Adrenal gland (tissue), 12 donors: ENCODE results near the gene CCL19. TPM values are rescaled to one million over a fixed set of nuclear protein-coding genes. Genes with fewer than 3 reads are reported as not detected.

Experiments
- DNase-seq, 7 donors: peaks; one replicate each; pipeline ENCODE4 v3.0.0-alpha.2; 2019 to 2020
- H3K27ac ChIP-seq, 5 donors: fragments of 200-600 bp; sonication (generic) in 4 of 5; 1 replicate in 3 of 5; 2 replicates in 2 of 5; pipeline versions ENCODE4 v1.5.1 to v1.8.0; 2016 to 2020; ENCODE audit warnings: mild to moderate bottlenecking in 1 of 5
- H3K27me3 ChIP-seq: fragments of 200-600 bp; 2 replicates; pipeline ENCODE4 v1.8.0; 2021
- H3K36me3 ChIP-seq, 2 donors: fragments of 200-600 bp; replicated peaks in 1 of 2; 1 replicate in 1 of 2; 2 replicates in 1 of 2; pipeline versions ENCODE4 v1.5.1 to v1.8.0; 2018 to 2022
- H3K4me1 ChIP-seq, 2 donors: fragments of 200-600 bp; replicated peaks in 1 of 2; 1 replicate in 1 of 2; 2 replicates in 1 of 2; pipeline versions ENCODE4 v1.5.1 to v1.8.0; 2018 to 2021
- H3K4me3 ChIP-seq, 4 donors: fragments of 200-600 bp; sonication (generic) in 3 of 4; one replicate each; pipeline ENCODE4 v1.5.1; 2016 to 2018
- H3K9me3 ChIP-seq, 3 donors: fragments of 200-600 bp; sonication (generic) in 1 of 3; replicated peaks in 1 of 3; 1 replicate in 2 of 3; 2 replicates in 1 of 3; pipeline versions ENCODE4 v1.5.1 to v1.8.0; 2016 to 2021
- POLR2A ChIP-seq, 2 donors: fragments of 450-650 bp; IDR thresholded peaks; one replicate each; pipeline ENCODE4 v1.6.1; 2017; ENCODE audit warnings: antibody characterized with exemption in 2 of 2, mild to moderate bottlenecking in 2 of 2, moderate library complexity in 1 of 2
- WGBS, 4 donors: extraction: QIAGEN DNeasy Blood & Tissue Kit in 2 of 4; methylation state at CpG; one replicate each; pipeline versions ENCODE4 v1.1.5 to v1.1.7; 2013 to 2017; 5-methylcytosine and 5-hydroxymethylcytosine counted together
- intact Hi-C, 2 donors: fragments of 100-400 bp; cut with DNase I; formaldehyde crosslinking; loops; one replicate each; pipeline versions ENCODE4 v1.14.1 to v1.15.0; 2022 to 2023
- polyA plus RNA-seq, 3 donors: library from polyadenylated mRNA; stranded (reverse); fragments of 200-250 nt in 2 of 3; fragments of 350-450 nt in 1 of 3; fragmentation: Illumina TruSeq in 1 of 3; extraction: RNeasy Lipid Tissue Mini Kit (QIAGEN cat#74804) in 1 of 3; gene quantifications; one replicate each; pipeline ENCODE4 v1.2.3, GENCODE V29; 2013 to 2014
- total RNA-seq, 9 donors: library from RNA; depleted of rRNA in 4 of 9; stranded (reverse); fragments of >200 nt in 4 of 9; fragments of 120-200 nt in 1 of 9; fragmentation: NEBNext Ultra II Directional in 1 of 9; extraction: Animal tissue kit (Norgen Biotek cat#: 25700) in 1 of 9; gene quantifications; one replicate each; pipeline versions ENCODE4 v1.1.0 to v1.2.4, GENCODE V29; 2013 to 2023
- TF ChIP-seq, protein P1 (sequence below), 6 experiments: fragments of 450-650 bp in 4 of 6; fragments of 200-600 bp in 2 of 6; sonication (generic) in 1 of 6; IDR thresholded peaks; 1 replicate in 5 of 6; 2 replicates in 1 of 6; pipeline versions ENCODE4 v1.5.1 to v1.8.0; 2016 to 2021; ENCODE audit warnings: antibody characterized with exemption in 6 of 6, mild to moderate bottlenecking in 2 of 6, moderate library complexity in 1 of 6
- donor health status: healthy with polysubstance abuse.
- donor health status: Bipolar disorder and iron deficiency.
- donor health status: DM: yes; HTN: yes; CAD: no.
- donor health status: DM: no; HTN: no; CAD: no.
- donor health status: DM: no; HTN: no; CAD: no.
- donor health status: DM: yes; HTN: yes; CAD: no.

Gene CCL19
- total and polyA plus RNA-seq, 12 donors = 0.39 to 23.3 (median 5.0) TPM; not detected in 6

GRCh38 chr9:34674440-34674839, 16.6 kb downstream of the CCL19 start:
- Histone ChIP-seq H3K27me3 (no peaks in the 10 kb centered on the region), H3K27ac (no peak overlapping the region), H3K4me3 (no peak overlapping the region), H3K9me3 (no peaks in the 10 kb centered on the region), H3K4me1 (no peaks in the 10 kb centered on the region), H3K36me3 (no peaks in the 10 kb centered on the region)
- no peak for DNase-seq
- 68 to 82% (median 72%) methylated on average over 3 of the region's 3 CpGs for whole genome bisulfite sequencing, 4 donors
- intact Hi-C loops = no loop called here
- no peak for TF ChIP-seq POLR2A (IDR thresholded peaks at IDR 0.05)
- TF ChIP-seq, protein P1, sequence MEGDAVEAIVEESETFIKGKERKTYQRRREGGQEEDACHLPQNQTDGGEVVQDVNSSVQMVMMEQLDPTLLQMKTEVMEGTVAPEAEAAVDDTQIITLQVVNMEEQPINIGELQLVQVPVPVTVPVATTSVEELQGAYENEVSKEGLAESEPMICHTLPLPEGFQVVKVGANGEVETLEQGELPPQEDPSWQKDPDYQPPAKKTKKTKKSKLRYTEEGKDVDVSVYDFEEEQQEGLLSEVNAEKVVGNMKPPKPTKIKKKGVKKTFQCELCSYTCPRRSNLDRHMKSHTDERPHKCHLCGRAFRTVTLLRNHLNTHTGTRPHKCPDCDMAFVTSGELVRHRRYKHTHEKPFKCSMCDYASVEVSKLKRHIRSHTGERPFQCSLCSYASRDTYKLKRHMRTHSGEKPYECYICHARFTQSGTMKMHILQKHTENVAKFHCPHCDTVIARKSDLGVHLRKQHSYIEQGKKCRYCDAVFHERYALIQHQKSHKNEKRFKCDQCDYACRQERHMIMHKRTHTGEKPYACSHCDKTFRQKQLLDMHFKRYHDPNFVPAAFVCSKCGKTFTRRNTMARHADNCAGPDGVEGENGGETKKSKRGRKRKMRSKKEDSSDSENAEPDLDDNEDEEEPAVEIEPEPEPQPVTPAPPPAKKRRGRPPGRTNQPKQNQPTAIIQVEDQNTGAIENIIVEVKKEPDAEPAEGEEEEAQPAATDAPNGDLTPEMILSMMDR (IDR thresholded peaks at IDR 0.05) = no peak

GRCh38 chr9:34671307-34671706, 19.8 kb downstream of the CCL19 start:
- no peak for DNase-seq
- WGBS, 4 donors = 80 to 100% (median 86%) methylated on average over 1 of the region's 1 CpG
- no peak for TF ChIP-seq POLR2A (IDR thresholded peaks at IDR 0.05)
- TF ChIP-seq, protein P1 (IDR thresholded peaks at IDR 0.05) = no peak
- H3K4me1 ChIP-seq = peaks cover 0 to 5% of the 10 kb centered on the region in 2 donors
- H3K9me3 ChIP-seq = no peaks in the 10 kb centered on the region
- intact Hi-C loops = no loop called here
- no peak overlapping the region for H3K27ac ChIP-seq
- H3K36me3 ChIP-seq = no peaks in the 10 kb centered on the region
- no peaks in the 10 kb centered on the region for H3K27me3 ChIP-seq
- H3K4me3 ChIP-seq = no peak overlapping the region

DNA sequence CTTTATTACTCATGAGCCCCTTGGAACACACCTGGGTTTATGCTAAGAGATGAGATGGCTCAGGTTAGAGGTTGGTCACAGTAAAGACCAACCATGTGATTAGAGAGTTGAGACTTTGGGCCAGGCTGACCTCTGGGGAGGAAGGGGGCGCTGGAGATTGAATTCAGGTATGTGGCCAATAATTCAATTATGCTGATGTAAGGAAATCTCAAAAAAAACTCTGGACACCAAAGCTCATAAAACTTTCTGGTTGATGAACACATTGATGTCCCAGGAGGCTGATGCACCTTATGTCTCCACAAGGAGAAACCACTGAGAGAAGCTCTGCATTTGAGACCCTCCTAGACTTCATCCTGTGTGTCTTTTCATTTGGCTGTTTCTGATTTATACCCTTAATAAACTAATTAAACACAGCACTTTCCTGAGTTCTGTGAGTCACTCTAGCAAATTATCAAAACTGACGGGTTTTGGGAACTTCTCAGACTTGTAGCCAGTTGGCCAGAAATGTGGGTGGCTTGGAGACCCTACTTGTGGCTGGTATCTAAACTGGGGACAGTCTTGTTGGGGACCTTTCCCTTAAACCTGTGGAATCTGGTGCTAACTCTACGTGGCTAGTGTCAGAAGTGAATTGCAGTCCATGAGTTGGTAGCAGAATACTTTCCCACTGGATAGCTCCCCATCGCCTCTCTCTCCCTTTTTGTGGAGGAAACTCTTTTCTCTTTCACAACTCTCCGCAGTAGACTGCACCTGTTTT, 21.1 kb downstream of the CCL19 start:
- Histone ChIP-seq H3K9me3 (no peaks in the 10 kb centered on the region), H3K4me3 (no peak overlapping the region), H3K4me1 (peaks cover under 1 to 9% of the 10 kb centered on the region in 2 donors), H3K36me3 (no peaks in the 10 kb centered on the region), H3K27me3 (no peaks in the 10 kb centered on the region), H3K27ac (no peak overlapping the region)
- 91 to 98% (median 94%) methylated on average over 5 of the region's 5 CpGs for WGBS, 4 donors
- no peak for TF ChIP-seq POLR2A (IDR thresholded peaks at IDR 0.05)
- TF ChIP-seq, protein P1 (IDR thresholded peaks at IDR 0.05) = no peak
- intact Hi-C loops = no loop called here
- no peak for DNase-seq

GRCh38 chr9:34665381-34666250, 25.5 kb downstream of the CCL19 start:
- Histone ChIP-seq H3K27me3 (no peaks in the 10 kb centered on the region), H3K9me3 (no peaks in the 10 kb centered on the region), H3K4me1 (peaks cover 7 to 17% of the 10 kb centered on the region in 2 donors), H3K27ac (peak overlapping the region; percentile 92 to 100 (median 99)), H3K4me3 (peak overlapping the region in 3 of 4 donors; percentile 53 to 79 (median 76)), H3K36me3 (no peaks in the 10 kb centered on the region)
- WGBS, 4 donors = 0 to 2% (median 1%) methylated on average over 20 to 55 of the region's 55 CpGs
- peak; percentile 94 for TF ChIP-seq POLR2A (IDR thresholded peaks at IDR 0.05)
- TF ChIP-seq, protein P1 (IDR thresholded peaks at IDR 0.05) = no peak
- peak; percentile 95 to 98 (median 97) for DNase-seq
- intact Hi-C loops = no loop called here
